Lung (tissue), 12 donors: ENCODE data around the gene CARMIL1. TPM values are rescaled to one million over a fixed set of nuclear protein-coding genes. Genes with fewer than 3 reads are reported as not detected.
A peak's percentile ranks its signal among the peaks of the same experiment; 100 is the strongest.

ENCODE experiments used
- ATAC-seq: fragments of 200-7000 bp; cut with Tn5 transposase; one replicate; pipeline ENCODE4 v1.9.1; 2020; ENCODE audit warnings: moderate number of reproducible peaks; ENCODE audit not compliant: insufficient read depth, low FRiP score
- DNase-seq, 3 donors: peaks; one replicate each; pipeline ENCODE4 v3.0.0-alpha.2; 2013 to 2017
- H3K27ac ChIP-seq, 2 donors: one replicate each; pipeline ENCODE4 v1.5.1; 2013; ENCODE audit warnings: mild to moderate bottlenecking in 2 of 2, moderate library complexity in 2 of 2, control low read depth in 1 of 2, inconsistent platforms in 1 of 2, low read depth in 1 of 2, low read length in 1 of 2
- H3K27me3 ChIP-seq, 3 donors: one replicate each; pipeline ENCODE4 v1.5.1; 2013; ENCODE audit warnings: low read length in 2 of 3; ENCODE audit not compliant: control insufficient read depth in 3 of 3, insufficient read depth in 3 of 3
- H3K36me3 ChIP-seq, 4 donors: one replicate each; pipeline ENCODE4 v1.5.1; 2013; ENCODE audit warnings: low read length in 4 of 4, mild to moderate bottlenecking in 1 of 4, moderate library complexity in 1 of 4; ENCODE audit not compliant: control insufficient read depth in 4 of 4, insufficient read depth in 4 of 4
- H3K4me1 ChIP-seq, 5 donors: one replicate each; pipeline ENCODE4 v1.5.1; 2013; ENCODE audit warnings: low read length in 5 of 5, mild to moderate bottlenecking in 2 of 5, moderate library complexity in 1 of 5; ENCODE audit not compliant: control insufficient read depth in 5 of 5, insufficient read depth in 5 of 5
- H3K4me3 ChIP-seq: one replicate; pipeline ENCODE4 v1.5.1; 2013; ENCODE audit warnings: mild to moderate bottlenecking, control low read depth, moderate library complexity
- H3K9ac ChIP-seq, 2 donors: one replicate each; pipeline ENCODE4 v1.5.1; 2013; ENCODE audit warnings: low read length in 2 of 2, control low read depth in 1 of 2; ENCODE audit not compliant: insufficient read depth in 1 of 2
- H3K9me3 ChIP-seq, 4 donors: one replicate each; pipeline ENCODE4 v1.5.1; 2013; ENCODE audit warnings: low read length in 3 of 4, mild to moderate bottlenecking in 1 of 4, moderate library complexity in 1 of 4; ENCODE audit not compliant: control insufficient read depth in 4 of 4, insufficient read depth in 3 of 4
- WGBS, 2 donors: extraction: QIAGEN DNeasy Blood & Tissue Kit; methylation state at CpG; one replicate each; pipeline ENCODE4 v1.1.7; 2013; 5-methylcytosine and 5-hydroxymethylcytosine counted together
- polyA plus RNA-seq, 2 donors: library from polyadenylated mRNA; stranded (reverse); fragments of 200-250 nt; gene quantifications; one replicate each; pipeline ENCODE4 v1.2.1, GENCODE V29; 2013
- total RNA-seq, 2 donors: library from RNA; depleted of rRNA in 1 of 2; stranded (reverse); fragments of >200 nt in 1 of 2; gene quantifications; one replicate each; pipeline ENCODE4 v1.2.1, GENCODE V29; 2014 to 2021
- TF ChIP-seq, protein P1 (sequence below): IDR thresholded peaks from 2 replicates; pipeline ENCODE4 v1.5.1; 2012; ENCODE audit warnings: mild to moderate bottlenecking; ENCODE audit errors: control extremely low read depth, extremely low read depth
- donor health status: control.
- donor health status: control.
- donor health status: Bipolar disorder and iron deficiency.
- donor health status: healthy.
- donor health status: DM: yes; HTN: yes; CAD: no.

The CARMIL1 gene
- total and polyA plus RNA-seq, 4 donors, result 8.0 to 38.3 (median 34.9) TPM

DNA sequence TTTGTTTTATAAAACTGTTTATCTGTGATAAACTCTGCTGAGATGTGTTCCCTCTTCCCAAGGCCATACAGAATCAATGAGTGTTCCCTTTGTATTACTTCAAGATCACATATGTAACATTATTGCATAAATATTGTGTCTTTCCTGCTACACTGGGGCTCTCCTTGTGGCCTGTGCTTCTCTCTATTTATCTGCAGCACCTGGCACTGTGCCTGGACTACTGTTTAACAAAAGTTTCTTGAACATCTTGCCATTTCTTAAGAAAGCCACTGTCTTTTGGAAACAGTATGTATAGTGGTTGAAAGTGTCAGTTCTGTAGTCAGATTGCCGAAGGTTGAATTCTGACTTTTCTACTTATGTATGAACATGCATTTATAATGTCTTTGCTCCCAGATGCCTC is 203.8 kb downstream of the CARMIL1 start:
- Histone ChIP-seq H3K9me3 (no peaks in the 10 kb centered on the region), H3K36me3 (peaks cover 0 to 5% (median under 1%) of the 10 kb centered on the region in 4 donors), H3K27me3 (no peaks in the 10 kb centered on the region), H3K4me3 (no peak overlapping the region), H3K4me1 (peaks cover 0 to 9% (median 4%) of the 10 kb centered on the region in 5 donors), H3K9ac (no peak overlapping the region), H3K27ac (no peak overlapping the region)
- WGBS, 2 donors, result 85 to 93% methylated on average over 1 of the region's 1 CpG
- TF ChIP-seq, protein P1, sequence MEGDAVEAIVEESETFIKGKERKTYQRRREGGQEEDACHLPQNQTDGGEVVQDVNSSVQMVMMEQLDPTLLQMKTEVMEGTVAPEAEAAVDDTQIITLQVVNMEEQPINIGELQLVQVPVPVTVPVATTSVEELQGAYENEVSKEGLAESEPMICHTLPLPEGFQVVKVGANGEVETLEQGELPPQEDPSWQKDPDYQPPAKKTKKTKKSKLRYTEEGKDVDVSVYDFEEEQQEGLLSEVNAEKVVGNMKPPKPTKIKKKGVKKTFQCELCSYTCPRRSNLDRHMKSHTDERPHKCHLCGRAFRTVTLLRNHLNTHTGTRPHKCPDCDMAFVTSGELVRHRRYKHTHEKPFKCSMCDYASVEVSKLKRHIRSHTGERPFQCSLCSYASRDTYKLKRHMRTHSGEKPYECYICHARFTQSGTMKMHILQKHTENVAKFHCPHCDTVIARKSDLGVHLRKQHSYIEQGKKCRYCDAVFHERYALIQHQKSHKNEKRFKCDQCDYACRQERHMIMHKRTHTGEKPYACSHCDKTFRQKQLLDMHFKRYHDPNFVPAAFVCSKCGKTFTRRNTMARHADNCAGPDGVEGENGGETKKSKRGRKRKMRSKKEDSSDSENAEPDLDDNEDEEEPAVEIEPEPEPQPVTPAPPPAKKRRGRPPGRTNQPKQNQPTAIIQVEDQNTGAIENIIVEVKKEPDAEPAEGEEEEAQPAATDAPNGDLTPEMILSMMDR, result no peak
- ATAC-seq (no peak), DNase-seq (peak in 1 of 3 donors; percentile 50)

DNA sequence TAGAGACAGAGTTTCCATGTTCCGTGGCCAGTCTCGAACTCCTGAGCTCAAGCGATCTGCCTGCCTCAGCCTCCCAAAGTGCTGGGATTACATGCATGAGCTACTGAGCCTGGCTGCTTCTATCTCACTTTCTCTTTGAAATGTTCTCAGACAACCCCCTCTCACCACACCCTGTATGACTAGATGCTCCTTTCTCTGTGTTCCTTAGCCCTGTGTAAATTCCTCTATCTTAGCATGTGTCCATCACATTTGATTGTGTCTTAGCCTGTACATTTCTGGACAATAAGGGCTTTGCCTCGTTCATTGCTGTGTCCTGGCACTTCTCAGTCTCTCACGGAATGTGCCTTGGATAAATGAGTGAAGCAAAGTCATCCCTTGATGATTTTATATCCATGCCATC is 204.8 kb downstream of the CARMIL1 start:
- no peak for DNase-seq
- Histone ChIP-seq H3K9ac (no peak overlapping the region), H3K9me3 (no peaks in the 10 kb centered on the region), H3K4me3 (no peak overlapping the region), H3K27ac (no peak overlapping the region), H3K36me3 (peaks cover 0 to 4% (median 2%) of the 10 kb centered on the region in 4 donors), H3K4me1 (peaks cover 0 to 9% (median 4%) of the 10 kb centered on the region in 5 donors), H3K27me3 (no peaks in the 10 kb centered on the region)
- 92 to 93% methylated on average over 5 of the region's 5 CpGs for WGBS, 2 donors
- no peak for ATAC-seq
- TF ChIP-seq, protein P1, result no peak

DNA sequence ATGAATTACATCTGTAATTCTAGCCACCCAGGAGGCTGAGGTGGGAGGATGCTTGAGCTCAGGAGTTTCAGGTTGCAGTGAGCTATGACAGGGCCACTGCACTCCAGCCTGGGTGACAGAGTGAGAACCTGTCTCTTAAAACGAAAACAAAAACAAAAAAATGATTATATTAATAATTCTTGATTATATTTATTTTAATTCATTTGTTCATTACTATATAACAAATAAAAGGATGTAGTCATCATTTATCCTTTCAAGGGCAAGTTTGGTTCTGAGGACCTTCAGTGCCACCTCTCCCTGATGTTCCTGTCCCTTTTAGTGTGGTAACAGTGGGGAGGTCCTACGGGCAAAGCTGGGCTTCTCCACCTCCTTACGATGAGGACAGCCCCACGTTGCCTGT is 205.7 kb downstream of the CARMIL1 start:
- no peaks in the 10 kb centered on the region for H3K27me3 ChIP-seq
- DNase-seq (no peak), ATAC-seq (no peak)
- no peaks in the 10 kb centered on the region for H3K9me3 ChIP-seq
- H3K36me3 ChIP-seq, result peaks cover 0 to 3% (median 2%) of the 10 kb centered on the region in 4 donors
- H3K27ac ChIP-seq, result no peak overlapping the region
- no peak overlapping the region for H3K9ac ChIP-seq
- WGBS, 2 donors, result 85 to 92% methylated on average over 4 of the region's 4 CpGs
- no peak overlapping the region for H3K4me3 ChIP-seq
- peaks cover 0 to 9% (median 4%) of the 10 kb centered on the region in 5 donors for H3K4me1 ChIP-seq
- TF ChIP-seq, protein P1, result no peak
